Activated T-cell treated with anti-CD3 and anti-CD28 coated beads for 48 hours (primary cell): ENCODE data around the gene MAB21L4.

Experiments used
- DNase-seq: peaks from one replicate; pipeline ENCODE4 v3.0.0-alpha.2; 2020; ENCODE audit warnings: low read depth

Gene MAB21L4

GRCh38 chr2:240911641-240912265 lies 15.8 kb upstream of the MAB21L4 start:
- DNase-seq: no peak

GRCh38 chr2:240909216-240909974 lies 13.4 kb upstream of the MAB21L4 start:
- no peak for DNase-seq

DNA sequence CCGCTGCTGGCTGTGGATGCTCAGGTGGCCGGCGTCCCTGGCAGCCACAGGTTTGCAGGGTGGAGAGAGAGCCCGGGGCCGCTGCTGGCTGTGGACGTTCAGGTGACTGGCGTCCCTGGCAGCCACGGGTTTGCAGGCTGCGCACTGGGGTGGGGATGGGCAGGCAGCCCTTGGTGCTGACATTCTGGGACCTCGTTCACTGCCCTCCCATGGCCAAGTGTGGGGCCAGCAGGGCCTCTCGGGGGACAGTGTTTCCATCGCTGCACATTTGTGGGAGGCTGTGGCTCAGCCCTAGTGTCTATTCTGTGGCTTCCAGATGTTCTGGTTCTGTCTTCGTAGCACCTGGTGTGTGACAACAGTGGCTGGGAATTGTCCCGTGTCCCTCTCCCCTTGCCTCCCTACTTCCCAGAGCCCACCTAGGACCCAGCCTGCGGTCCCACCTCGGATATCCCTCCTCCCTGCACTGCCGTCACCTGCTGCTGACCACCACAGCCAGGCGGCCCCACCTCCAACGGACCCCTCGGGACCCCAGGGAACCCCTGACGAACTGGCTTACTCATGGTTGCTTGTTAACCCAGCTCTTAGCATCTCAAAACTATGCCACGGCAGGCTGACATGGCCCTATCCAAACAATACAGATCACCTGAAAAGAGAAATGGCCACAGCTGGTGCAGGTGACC lies 11.1 kb upstream of the MAB21L4 start:
- DNase-seq: no peak

DNA sequence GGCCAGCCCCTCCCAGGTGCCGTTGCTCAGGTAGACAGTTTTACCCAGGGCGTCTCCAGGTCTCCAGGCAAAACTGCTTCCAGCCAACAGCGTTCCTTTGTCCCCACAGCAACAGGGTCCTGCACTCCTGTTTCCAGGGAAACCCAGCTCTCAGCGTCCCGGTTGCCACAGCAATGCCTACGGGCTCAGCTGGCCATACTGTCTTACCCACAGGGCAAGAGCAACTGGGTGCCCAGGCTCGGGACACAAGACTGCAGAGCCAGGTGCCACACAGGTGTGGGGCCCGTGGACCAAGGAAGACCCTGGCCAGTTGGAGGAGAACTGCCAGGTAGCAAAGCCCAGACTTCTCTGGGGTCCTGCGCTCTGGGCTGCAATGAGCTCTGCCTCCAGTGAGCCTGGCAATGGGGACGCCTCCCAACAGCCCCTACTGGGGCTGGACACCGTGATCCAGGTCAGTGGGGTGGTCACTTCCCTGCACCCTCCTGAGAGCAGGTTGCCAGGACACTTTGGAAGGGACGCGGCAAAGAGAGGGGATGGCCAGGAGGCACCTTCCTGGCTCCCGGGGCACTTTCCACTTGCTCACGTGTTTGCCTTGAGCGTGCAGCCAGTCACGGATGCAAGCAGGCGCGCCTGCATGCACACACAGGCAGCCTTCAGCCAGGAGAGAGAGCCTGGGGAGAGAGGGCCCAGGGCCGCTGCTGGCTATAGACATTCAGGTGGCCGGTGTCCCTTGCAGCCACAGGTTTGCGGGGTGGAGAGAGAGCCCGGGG lies 10.4 kb upstream of the MAB21L4 start, which contains the start of gene CROCC2:
Gene CROCC2, plus strand, starts transcription at position 196 of the 770 bp plus-strand sequence. Its CDS starts 178 bp downstream, at position 374.
- no peak for DNase-seq

DNA sequence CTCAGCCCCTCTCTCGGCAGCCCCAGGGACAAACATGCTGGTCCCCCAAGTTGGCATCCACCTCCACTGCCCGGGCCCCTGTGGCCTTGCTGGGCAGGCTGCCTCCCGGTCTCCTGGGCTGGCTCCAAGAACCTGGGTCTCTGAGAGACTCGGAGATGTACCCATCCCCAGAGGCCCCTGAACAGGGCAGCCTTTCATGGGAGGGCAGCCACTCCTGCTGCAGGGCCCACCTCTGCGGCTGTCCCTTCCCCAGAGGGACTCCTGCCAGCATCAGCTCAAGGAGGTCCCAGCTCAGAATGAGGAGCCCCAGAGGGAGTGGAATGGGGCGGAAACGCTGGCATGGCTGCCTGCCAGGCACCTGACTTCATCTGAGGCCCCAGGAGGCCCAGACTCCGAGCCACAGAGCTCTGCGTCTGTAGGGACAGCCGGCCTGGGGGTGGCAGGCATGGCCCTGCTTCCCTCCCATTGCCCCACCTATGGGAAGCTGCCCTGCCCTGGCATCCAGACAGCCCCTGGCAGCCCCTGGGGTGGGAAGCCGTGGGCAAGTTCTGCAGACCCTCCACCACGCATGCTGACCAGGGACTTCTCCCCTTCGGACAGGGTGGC lies 9.3 kb upstream of the MAB21L4 start:
- DNase-seq: no peak

GRCh38 chr2:240904216-240905175 lies 8.5 kb upstream of the MAB21L4 start:
- no peak for DNase-seq

GRCh38 chr2:240903191-240904060 lies 7.5 kb upstream of the MAB21L4 start:
- no peak for DNase-seq

DNA sequence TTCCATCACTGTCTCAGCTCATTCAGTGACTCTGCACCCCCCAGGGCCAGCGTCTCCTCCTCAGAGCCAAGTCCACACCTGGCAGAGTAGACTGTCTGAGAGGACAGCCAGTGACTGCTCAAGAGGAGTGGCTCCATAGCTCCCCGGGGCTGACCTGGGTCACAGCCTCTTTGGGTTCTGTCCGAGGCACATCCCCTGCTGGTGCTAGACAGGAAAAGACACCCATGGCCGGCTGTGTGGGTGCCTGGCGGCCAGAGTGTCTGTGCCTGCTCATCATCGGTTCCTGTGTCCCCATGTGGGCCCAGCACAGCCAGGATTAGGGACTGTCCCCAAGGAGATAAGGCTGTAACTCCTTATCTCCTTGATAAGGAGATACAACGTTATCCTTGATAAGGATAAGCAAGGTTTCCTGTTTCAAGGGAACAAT lies 6.7 kb upstream of the MAB21L4 start:
- DNase-seq: no peak

DNA sequence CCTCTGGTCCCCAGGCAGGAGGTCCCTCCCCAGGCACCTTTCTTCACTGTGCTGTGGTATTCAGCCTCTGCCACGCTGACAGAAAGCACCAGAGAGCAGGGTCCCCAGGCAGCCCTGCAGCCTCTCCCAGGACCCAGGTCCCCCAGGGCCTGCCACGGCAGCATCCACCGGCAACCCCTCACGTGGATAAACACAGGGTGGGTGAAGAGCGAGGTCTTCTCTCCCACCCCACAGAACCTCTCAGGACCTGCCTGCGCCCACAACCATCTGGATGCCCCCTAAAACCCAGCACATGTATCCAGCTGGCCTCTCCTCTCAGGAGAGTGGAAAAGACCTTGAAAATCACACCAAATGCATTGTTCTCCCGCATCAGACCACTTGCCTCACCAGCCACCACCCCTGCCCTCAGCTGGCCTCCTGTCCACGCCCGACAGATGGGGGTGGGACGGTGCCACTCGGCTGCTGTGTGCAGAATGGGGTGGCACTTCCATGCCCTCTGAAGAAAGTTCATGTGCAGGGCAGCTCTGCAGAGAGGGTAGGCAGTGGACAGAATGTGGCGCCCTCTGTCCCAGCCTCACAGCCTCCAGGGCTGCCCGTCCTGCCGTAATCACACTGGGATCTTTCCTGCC lies 6.1 kb upstream of the MAB21L4 start:
- no peak for DNase-seq

- DNase-seq: no peak
These were observed 4.3 kb upstream of the MAB21L4 start for GRCh38 chr2:240900141-240900860.

DNA sequence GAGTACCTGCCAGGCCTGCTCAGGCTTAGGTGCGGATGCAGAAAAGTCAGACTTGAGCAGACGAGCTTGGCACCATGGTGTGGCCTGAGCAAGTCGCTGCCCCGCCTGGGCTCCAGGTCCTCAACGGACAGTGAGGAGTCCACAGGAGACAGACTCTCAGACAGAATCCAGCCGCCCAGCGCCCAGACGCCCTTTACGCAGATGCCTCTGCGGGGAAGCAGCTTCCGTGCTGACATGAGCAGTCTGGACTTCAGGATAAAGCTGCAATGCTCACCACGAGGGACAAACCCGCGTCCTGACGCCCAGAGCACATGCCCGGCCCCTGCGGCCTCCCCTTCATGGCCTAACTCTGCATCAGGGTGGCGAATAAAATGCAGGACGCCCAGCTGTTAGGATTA lies 3.5 kb upstream of the MAB21L4 start:
- no peak for DNase-seq

- DNase-seq: no peak
These were observed 2.9 kb upstream of the MAB21L4 start for GRCh38 chr2:240898731-240899467.

DNA sequence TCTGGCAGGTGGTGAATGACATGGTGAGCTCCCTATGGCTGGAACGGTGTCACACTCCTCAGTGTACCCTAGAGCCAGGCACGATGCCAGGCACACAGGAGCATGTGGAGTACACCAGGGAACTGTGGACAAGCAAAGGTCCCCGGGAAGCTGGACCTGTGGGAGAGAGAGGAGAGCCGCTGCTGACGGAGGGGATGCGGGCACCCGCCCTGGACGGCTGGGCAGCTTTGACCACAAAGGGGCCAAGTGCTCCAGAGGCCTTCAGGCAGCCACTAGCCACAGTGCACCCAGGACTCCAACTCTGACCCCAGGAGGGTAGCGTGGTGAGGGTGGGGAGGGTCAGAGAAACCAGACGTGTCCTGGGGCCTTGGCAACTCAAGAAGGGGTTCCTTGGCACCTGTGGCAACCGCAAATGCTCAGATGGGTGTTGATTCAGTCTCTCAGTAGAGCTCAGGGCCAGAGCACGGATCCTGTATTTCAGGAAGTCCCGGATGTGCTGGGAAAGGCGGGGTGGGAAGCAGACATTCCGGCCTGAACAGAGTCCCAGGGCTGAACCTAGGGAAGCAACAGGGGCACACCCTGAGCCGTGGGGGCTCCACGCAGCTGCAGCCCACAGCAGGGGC lies 2.3 kb upstream of the MAB21L4 start:
- DNase-seq: no peak

DNA sequence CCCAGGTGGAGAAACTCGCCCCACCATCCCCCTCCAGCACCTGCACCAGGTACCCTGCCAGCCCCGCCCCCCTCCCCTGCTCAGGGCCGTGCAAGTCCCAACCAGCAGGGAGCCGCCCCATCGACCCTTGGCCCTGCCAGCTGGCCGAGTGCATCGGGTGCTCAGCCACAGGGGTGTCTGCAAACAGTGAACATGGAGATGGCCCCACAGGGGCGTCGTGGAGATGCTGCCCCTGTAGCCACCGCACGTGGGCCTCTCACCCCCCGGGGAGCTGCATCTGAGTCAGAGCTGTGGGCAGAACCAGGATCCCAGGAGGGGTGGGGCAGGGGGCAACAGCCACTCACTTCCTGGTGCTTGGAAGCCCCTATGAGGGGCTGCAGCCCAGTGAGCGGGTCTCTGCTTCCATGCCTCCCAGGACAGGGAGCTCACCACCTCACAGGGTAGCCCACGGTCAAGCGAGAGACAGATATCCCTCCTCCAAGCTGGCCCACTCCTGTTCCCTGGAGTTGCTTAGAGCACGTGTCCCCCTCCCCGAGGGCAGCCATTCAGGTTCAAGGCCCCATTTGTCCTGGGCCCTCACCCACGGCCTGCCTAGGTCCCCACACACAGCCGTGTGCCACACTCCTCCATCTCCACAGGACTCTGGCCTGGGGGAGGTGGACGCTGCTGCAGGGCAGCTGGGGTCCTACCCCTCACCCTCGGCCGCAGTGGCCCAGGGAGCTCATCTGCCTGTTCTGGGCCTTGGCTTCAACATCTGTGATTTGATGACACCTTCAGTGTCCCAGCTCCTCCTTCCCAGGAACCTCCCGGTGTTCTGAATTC lies 1.1 kb upstream of the MAB21L4 start:
- DNase-seq: no peak

GRCh38 chr2:240896394-240896793 lies 438 bp upstream of the MAB21L4 start:
- no peak for DNase-seq

DNA sequence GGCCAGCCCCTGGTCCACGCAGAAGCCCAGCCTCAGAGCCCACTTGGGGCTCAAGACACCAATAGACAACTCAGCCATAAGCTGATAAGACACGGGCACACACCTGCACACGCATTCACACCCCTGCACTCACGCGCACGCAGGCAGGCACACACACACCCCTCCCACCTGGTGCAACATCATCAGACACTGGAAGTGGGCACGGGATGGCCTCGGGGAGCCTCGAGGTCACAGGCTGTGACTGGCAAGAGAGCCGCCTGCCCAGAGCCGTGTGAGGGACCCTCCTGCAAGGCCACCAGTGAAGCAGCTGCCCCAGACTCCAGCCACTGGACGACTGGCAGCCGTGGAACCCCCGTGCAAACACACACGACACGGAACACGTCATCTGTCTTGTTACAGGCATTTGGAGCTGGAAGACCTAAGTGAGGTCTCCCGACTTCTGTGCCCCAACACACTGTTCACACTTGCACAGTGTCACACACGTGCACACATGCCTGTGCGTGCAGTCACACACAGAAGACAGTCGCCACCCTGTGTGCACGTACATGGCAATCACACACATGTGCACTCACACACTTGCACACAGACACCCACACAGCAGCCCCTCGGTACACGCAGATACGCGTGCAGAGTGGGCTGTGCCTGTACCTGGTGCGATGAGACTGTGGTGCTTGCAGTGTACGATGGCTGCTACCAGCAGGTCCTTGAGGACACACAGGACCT lies 959 bp downstream of the MAB21L4 start:
- no peak for DNase-seq
